Measurements from ENCODE around the gene BUB1B. TPM values are rescaled to one million over a fixed set of nuclear protein-coding genes. Genes with fewer than 3 reads are reported as not detected.

Gene BUB1B
- total RNA-seq, 1 experiment from 2014 or later, result 73.0 TPM

DNA sequence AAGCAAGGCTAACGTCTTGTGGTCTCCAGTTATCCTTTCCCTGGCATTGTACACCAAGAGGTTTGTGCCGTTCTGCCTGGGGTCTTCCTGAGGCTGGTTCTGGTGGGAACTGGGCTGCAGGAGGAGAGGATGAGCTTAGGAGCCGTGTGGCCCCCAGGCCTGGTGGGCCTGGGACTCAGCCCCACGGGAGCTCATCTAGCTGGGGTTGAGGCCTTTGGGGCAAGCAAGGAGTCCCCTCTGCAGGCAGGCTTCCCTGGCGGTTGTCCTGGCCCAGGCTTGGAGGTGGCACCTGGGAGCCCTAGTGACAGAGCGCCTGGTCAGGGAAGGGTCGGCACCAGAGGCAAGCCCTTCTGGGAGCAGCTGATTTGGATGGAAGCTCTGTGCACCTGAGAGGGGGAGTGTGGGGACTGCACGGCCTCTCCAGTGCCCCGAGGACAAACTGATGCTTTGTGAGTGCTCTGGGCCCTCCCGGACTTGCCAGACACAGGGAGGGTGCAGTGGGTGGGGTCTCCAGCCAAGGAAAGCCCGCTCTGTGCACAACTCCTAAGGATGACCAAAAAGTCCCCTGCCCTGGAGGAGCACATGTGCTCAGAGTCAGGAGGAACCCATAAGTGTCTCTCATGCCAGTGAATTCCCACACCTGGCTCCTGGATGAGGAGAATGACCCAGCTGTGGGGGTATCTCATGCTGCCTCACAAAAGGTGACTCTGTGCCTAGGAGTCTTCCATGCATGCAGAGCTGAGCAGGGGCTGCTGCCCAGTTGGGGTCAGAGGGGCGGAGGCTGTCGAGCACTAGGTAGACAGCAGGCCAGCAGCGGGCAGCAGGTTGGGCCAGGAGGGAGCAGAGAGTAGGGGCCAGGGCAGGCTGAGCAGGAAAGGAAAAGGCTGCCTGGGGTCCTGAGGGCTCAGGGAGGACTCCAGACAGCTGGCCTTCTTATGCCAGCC lies 80.7 kb downstream of the BUB1B start:
- Histone ChIP-seq H3K9ac (ENCODE audit: low read length) (no peak overlapping the region), H2AFZ (ENCODE audit: low read length) (no peak overlapping the region), H4K20me1 (ENCODE audit: low read length) (no peaks in the 10 kb centered on the region), H3K9me2 (replicated peaks; ENCODE audit: low read length) (no peaks in the 10 kb centered on the region), H3K27ac (ENCODE audit: low read length) (no peak overlapping the region), H3K9me3 (ENCODE audit: low read length) (no peaks in the 10 kb centered on the region), H3F3A (ENCODE audit: low read length, unreplicated experiment) (peaks cover 5% of the 10 kb centered on the region), H3K79me2 (ENCODE audit: low read length) (no peaks in the 10 kb centered on the region), H3K4me2 (ENCODE audit: low read length) (peak overlapping the region; percentile 93), H3K27me3 (ENCODE audit: low read length) (no peaks in the 10 kb centered on the region), H3K4me1 (ENCODE audit: insufficient read depth, low read length) (peaks cover 51% of the 10 kb centered on the region), H3K36me3 (ENCODE audit: low read depth, low read length) (no peaks in the 10 kb centered on the region), H3K4me3 (ENCODE audit: low read length) (no peak overlapping the region)
- ChIA-PET POLR2A (ENCODE audit: unreplicated experiment) (no interaction called here), CTCF (interaction anchor here (0.6 kb wide), 1 partner anchor 398 kb away, joined by 3 read pairs; no protein-coding TSS in a partner anchor)
- intact Hi-C loops (cut with micrococcal nuclease), result no loop called here
- BruUV-seq (replicated peaks), result no TSS peak
- ATAC-seq, result no peak
- TF ChIP-seq CTCF (conservative IDR thresholded peaks at IDR 0.05; ENCODE audit: low read depth, low read length) (no peak), EZH2phosphoT487 (IDR thresholded peaks at IDR 0.05; ENCODE audit: borderline replicate concordance, low read length) (no peak), EZH2 (IDR thresholded peaks at IDR 0.05; ENCODE audit: low read length, unreplicated experiment) (no peak)
- DNase-seq, result no peak

- TF ChIP-seq EZH2phosphoT487 (IDR thresholded peaks at IDR 0.05; ENCODE audit: borderline replicate concordance, low read length) (no peak), EZH2 (IDR thresholded peaks at IDR 0.05; ENCODE audit: low read length, unreplicated experiment) (no peak), CTCF (conservative IDR thresholded peaks at IDR 0.05; ENCODE audit: low read depth, low read length) (no peak)
- Histone ChIP-seq H3K79me2 (ENCODE audit: low read length) (no peaks in the 10 kb centered on the region), H2AFZ (ENCODE audit: low read length) (no peak overlapping the region), H3K4me3 (ENCODE audit: low read length) (no peak overlapping the region), H3K9me3 (ENCODE audit: low read length) (no peaks in the 10 kb centered on the region), H3K4me2 (ENCODE audit: low read length) (no peak overlapping the region), H3F3A (ENCODE audit: low read length, unreplicated experiment) (peaks cover 5% of the 10 kb centered on the region), H3K9me2 (replicated peaks; ENCODE audit: low read length) (no peaks in the 10 kb centered on the region), H3K4me1 (ENCODE audit: insufficient read depth, low read length) (peaks cover 51% of the 10 kb centered on the region), H3K9ac (ENCODE audit: low read length) (no peak overlapping the region), H4K20me1 (ENCODE audit: low read length) (no peaks in the 10 kb centered on the region), H3K27ac (ENCODE audit: low read length) (no peak overlapping the region), H3K36me3 (ENCODE audit: low read depth, low read length) (no peaks in the 10 kb centered on the region), H3K27me3 (ENCODE audit: low read length) (no peaks in the 10 kb centered on the region)
- POLR2A ChIA-PET (ENCODE audit: unreplicated experiment), result no interaction called here
- no peak for DNase-seq
- BruUV-seq (replicated peaks), result no TSS peak
- CTCF ChIA-PET, result no interaction called here
- no peak for ATAC-seq
- intact Hi-C loops (cut with micrococcal nuclease), result no loop called here
Observed at GRCh38 chr15:40242213-40242599, 81.3 kb downstream of the BUB1B start.

GRCh38 chr15:40242601-40243000 lies 81.7 kb downstream of the BUB1B start:
- no peak overlapping the region for H2AFZ ChIP-seq (ENCODE audit: low read length)
- DNase-seq (no peak), ATAC-seq (no peak)
- no peak for TF ChIP-seq EZH2 (IDR thresholded peaks at IDR 0.05; ENCODE audit: low read length, unreplicated experiment)
- H3K27me3 ChIP-seq (ENCODE audit: low read length), result no peaks in the 10 kb centered on the region
- BruUV-seq (replicated peaks), result no TSS peak
- peaks cover 5% of the 10 kb centered on the region for H3F3A ChIP-seq (ENCODE audit: low read length, unreplicated experiment)
- H3K79me2 ChIP-seq (ENCODE audit: low read length), result no peaks in the 10 kb centered on the region
- peaks cover 51% of the 10 kb centered on the region for H3K4me1 ChIP-seq (ENCODE audit: insufficient read depth, low read length)
- ChIA-PET POLR2A (ENCODE audit: unreplicated experiment) (no interaction called here), CTCF (no interaction called here)
- H3K4me2 ChIP-seq (ENCODE audit: low read length), result no peak overlapping the region
- no peak overlapping the region for H3K9ac ChIP-seq (ENCODE audit: low read length)
- intact Hi-C loops (cut with micrococcal nuclease), result no loop called here
- H3K27ac ChIP-seq (ENCODE audit: low read length), result no peak overlapping the region
- H3K36me3 ChIP-seq (ENCODE audit: low read depth, low read length), result no peaks in the 10 kb centered on the region
- H3K4me3 ChIP-seq (ENCODE audit: low read length), result no peak overlapping the region
- no peaks in the 10 kb centered on the region for H3K9me3 ChIP-seq (ENCODE audit: low read length)
- no peaks in the 10 kb centered on the region for H3K9me2 ChIP-seq (replicated peaks; ENCODE audit: low read length)
- no peaks in the 10 kb centered on the region for H4K20me1 ChIP-seq (ENCODE audit: low read length)

Measured in PC-3 (cell line).